HepG2 (cell line): Measurements from ENCODE around the gene RAD51C. TPM values are rescaled to one million over a fixed set of nuclear protein-coding genes. Genes with fewer than 3 reads are reported as not detected.
A peak's percentile ranks its signal among the peaks of the same experiment; 100 is the strongest.

ENCODE experiments used
- BCL3 ChIP-seq: sonication (generic); formaldehyde crosslinking; IDR thresholded peaks from 2 replicates; pipeline ENCODE4 v1.5.1; 2020; ENCODE audit warnings: mild to moderate bottlenecking, missing genetic modification reagents, moderate library complexity
- CREM ChIP-seq, 2 experiments: sonication (generic) in 1 of 2; formaldehyde crosslinking in 1 of 2; IDR thresholded peaks; 2 replicates each; pipeline versions ENCODE4 v1.4.0 to v1.6.1; 2016 to 2020; ENCODE audit warnings: antibody characterized with exemption in 1 of 2, mild to moderate bottlenecking in 1 of 2, missing genetic modification reagents in 1 of 2
- FOXO4 ChIP-seq: sonication (generic); formaldehyde crosslinking; conservative IDR thresholded peaks from 2 replicates; pipeline ENCODE4 v1.8.1; 2023; ENCODE audit warnings: missing genetic modification reagents
- FOXP1 ChIP-seq, 2 experiments: fragments of 450-650 bp in 1 of 2; IDR thresholded peaks; 2 replicates each; pipeline ENCODE4 v1.6.1; 2017 to 2018; ENCODE audit warnings: antibody characterized with exemption in 1 of 2
- GTF2F1 ChIP-seq: fragments of 150-350 bp; IDR thresholded peaks from 2 replicates; pipeline ENCODE4 v1.6.1; 2014; ENCODE audit warnings: low read length
- HMGA1 ChIP-seq: sonication (generic); formaldehyde crosslinking; conservative IDR thresholded peaks from 2 replicates; pipeline ENCODE4 v1.4.0; 2020; ENCODE audit warnings: missing genetic modification reagents
- RARA ChIP-seq: IDR thresholded peaks from 2 replicates; pipeline ENCODE4 v1.6.1; 2016; ENCODE audit warnings: missing genetic modification reagents, missing compliant biosample characterization
- RERE ChIP-seq: IDR thresholded peaks from 2 replicates; pipeline ENCODE4 v1.6.1; 2016; ENCODE audit warnings: low read depth, missing genetic modification reagents, missing compliant biosample characterization
- SALL1 ChIP-seq: sonication (generic); formaldehyde crosslinking; IDR thresholded peaks from 2 replicates; pipeline ENCODE4 v1.8.0; 2022; ENCODE audit warnings: mild to moderate bottlenecking, missing genetic modification reagents
- SOX13 ChIP-seq, 3 experiments: fragments of 450-650 bp in 1 of 3; sonication (generic) in 1 of 3; formaldehyde crosslinking in 1 of 3; IDR thresholded peaks in 2 of 3; conservative IDR thresholded peaks in 1 of 3; 2 replicates each; pipeline versions ENCODE4 v1.5.0 to v1.6.1; 2016 to 2020; ENCODE audit warnings: antibody characterized with exemption in 1 of 3, mild to moderate bottlenecking in 1 of 3, missing compliant biosample characterization in 1 of 3, missing genetic modification reagents in 1 of 3, moderate library complexity in 1 of 3
- SRSF4 ChIP-seq: fragments of 200-400 bp; formaldehyde crosslinking; IDR thresholded peaks from one replicate; pipeline ENCODE4 v1.6.1; 2018; ENCODE audit warnings: mild to moderate bottlenecking, low read depth, low read length, moderate library complexity; ENCODE audit not compliant: poor library complexity, severe bottlenecking
- ZMAT3 ChIP-seq: sonication (generic); formaldehyde crosslinking; conservative IDR thresholded peaks from 2 replicates; pipeline ENCODE4 v1.7.0; 2021; ENCODE audit warnings: missing genetic modification reagents
- ZNF30 ChIP-seq: sonication (generic); formaldehyde crosslinking; IDR thresholded peaks from 2 replicates; pipeline ENCODE4 v1.5.0; 2020; ENCODE audit warnings: mild to moderate bottlenecking, missing genetic modification reagents
- ZNF543 ChIP-seq: sonication (generic); formaldehyde crosslinking; IDR thresholded peaks from 2 replicates; pipeline ENCODE4 v1.4.0; 2020; ENCODE audit warnings: mild to moderate bottlenecking, missing genetic modification reagents
- ZNF556 ChIP-seq: sonication (generic); formaldehyde crosslinking; IDR thresholded peaks from 2 replicates; pipeline ENCODE4 v1.4.0; 2020; ENCODE audit warnings: mild to moderate bottlenecking, missing genetic modification reagents, borderline replicate concordance
- polyA plus RNA-seq, 8 experiments: library from polyadenylated mRNA; depleted of rRNA in 3 of 8; stranded (reverse) in 7 of 8; unstranded in 1 of 8; fragments of >200 nt; fragmentation: Illumina TruSeq in 4 of 8; extraction: Trizol in 4 of 8; gene quantifications; 2 replicates each; pipeline versions ENCODE4 v1.2.1 to v1.2.3, GENCODE V29; 2011 to 2016; ENCODE audit warnings: low read depth in 4 of 8, missing spikeins in 1 of 8, mixed read lengths in 1 of 8; ENCODE audit not compliant: insufficient read depth in 1 of 8
- total RNA-seq, 5 experiments: library from RNA; depleted of rRNA; stranded (reverse); fragments of >200 nt; fragmentation: Illumina TruSeq; extraction: Trizol; gene quantifications; 2 replicates each; pipeline ENCODE4 v1.2.3, GENCODE V29; 2016; ENCODE audit warnings: low read depth in 1 of 5
- TF ChIP-seq, protein P1 (sequence below): sonication (generic); formaldehyde crosslinking; IDR thresholded peaks from 2 replicates; pipeline ENCODE4 v1.8.0; 2022; ENCODE audit warnings: missing genetic modification reagents, mild to moderate bottlenecking, moderate library complexity, borderline replicate concordance

The RAD51C gene
- total and polyA plus RNA-seq, 2 of the 13 experiments (the other 11 are each of a cell fraction or from before 2014, with no cell fraction given), result 38.5 to 106 TPM

DNA sequence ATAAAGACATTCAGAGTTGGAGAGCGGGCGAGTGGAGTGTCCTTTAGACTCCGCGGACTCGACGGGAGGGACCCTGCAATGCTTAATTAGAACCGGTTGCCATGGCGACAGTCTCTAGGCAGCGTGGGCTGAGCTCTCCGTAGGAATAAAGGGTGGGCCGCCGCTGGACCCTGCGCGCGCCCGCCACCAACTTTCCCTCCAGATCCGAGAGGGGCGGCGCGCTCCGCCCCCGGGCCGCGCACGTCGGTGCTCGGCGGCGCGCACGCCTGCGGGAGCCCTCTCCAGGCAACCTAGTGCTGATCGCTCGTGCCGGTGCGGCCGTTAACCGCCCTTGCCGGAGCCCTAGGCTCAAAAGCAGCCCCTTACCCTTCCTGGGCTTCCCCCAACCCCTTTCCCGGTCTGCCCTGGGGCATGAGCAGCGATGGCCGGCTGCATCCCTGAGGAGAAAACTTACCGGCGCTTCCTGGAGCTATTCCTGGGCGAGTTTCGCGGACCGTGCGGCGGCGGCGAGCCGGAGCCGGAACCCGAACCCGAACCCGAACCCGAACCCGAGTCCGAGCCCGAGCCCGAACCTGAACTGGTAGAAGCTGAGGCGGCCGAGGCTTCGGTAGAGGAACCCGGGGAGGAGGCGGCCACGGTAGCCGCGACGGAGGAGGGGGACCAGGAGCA is 63.3 kb downstream of the RAD51C start, which contains the start of gene PPM1E (continued):
- TF ChIP-seq RERE (CRISPR knock-in tag) (no peak), HMGA1 (CRISPR knock-in tag) (no peak), BCL3 (CRISPR knock-in tag) (peak; percentile 39; the same call in 1 of the 2 replicates), CREM (IDR thresholded peaks at IDR 0.05) (no peak), CREM (CRISPR knock-in tag; IDR thresholded peaks at IDR 0.05) (no peak), GTF2F1 (no peak), SALL1 (no peak; the same call in 1 of the 2 replicates), ZNF543 (CRISPR knock-in tag) (no peak), SOX13 (IDR thresholded peaks at IDR 0.05) (no peak), SOX13 (CRISPR knock-in tag; conservative IDR thresholded peaks at IDR 0.05 in 1 of 2, IDR thresholded peaks at IDR 0.05 in 1 of 2) (no peak), ZMAT3 (peak; percentile 62; the same call in 1 of the 2 replicates), RARA (CRISPR knock-in tag) (no peak), SRSF4 (no peak), ZNF556 (CRISPR knock-in tag) (no peak; the same call in 1 of the 2 replicates), FOXP1 (IDR thresholded peaks at IDR 0.05) (no peak), FOXP1 (CRISPR knock-in tag; IDR thresholded peaks at IDR 0.05) (no peak), ZNF30 (CRISPR knock-in tag) (no peak), FOXO4 (CRISPR knock-in tag) (no peak)
- TF ChIP-seq, protein P1, sequence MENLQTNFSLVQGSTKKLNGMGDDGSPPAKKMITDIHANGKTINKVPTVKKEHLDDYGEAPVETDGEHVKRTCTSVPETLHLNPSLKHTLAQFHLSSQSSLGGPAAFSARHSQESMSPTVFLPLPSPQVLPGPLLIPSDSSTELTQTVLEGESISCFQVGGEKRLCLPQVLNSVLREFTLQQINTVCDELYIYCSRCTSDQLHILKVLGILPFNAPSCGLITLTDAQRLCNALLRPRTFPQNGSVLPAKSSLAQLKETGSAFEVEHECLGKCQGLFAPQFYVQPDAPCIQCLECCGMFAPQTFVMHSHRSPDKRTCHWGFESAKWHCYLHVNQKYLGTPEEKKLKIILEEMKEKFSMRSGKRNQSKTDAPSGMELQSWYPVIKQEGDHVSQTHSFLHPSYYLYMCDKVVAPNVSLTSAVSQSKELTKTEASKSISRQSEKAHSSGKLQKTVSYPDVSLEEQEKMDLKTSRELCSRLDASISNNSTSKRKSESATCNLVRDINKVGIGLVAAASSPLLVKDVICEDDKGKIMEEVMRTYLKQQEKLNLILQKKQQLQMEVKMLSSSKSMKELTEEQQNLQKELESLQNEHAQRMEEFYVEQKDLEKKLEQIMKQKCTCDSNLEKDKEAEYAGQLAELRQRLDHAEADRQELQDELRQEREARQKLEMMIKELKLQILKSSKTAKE (CRISPR knock-in tag), result no peak
